PC-9 (cell line): ENCODE data around the gene IL5RA. TPM values are rescaled to one million over a fixed set of nuclear protein-coding genes. Genes with fewer than 3 reads are reported as not detected.

Experiments
- BruUV-seq: library from RNA; stranded (reverse); fragments of 400-500 nt; replicated peaks from 2 replicates; lab custom pipeline; 2021; lab: Mats Ljungman, UMichigan
- CTCF ChIA-PET: fragments of 300-600 bp; sonication (Branson Sonifier 250); formaldehyde crosslinking; loops from one replicate; lab custom pipeline; 2022; ENCODE audit warnings: antibody characterized with exemption; lab: Charles Lee
- POLR2A ChIA-PET: fragments of 300-600 bp; sonication (Branson Sonifier 250); formaldehyde crosslinking; loops from one replicate; lab custom pipeline; 2022; ENCODE audit warnings: antibody characterized with exemption; ENCODE audit not compliant: unreplicated experiment; lab: Charles Lee
- DNase-seq, 2 experiments: peaks; one replicate each; pipeline versions ENCODE4 v3.0.0 to v3.0.0-alpha.2; 2015 to 2022; ENCODE audit warnings: mixed read lengths in 1 of 2
- H2AFZ ChIP-seq: fragments of 200-600 bp; sonication (generic); 2 replicates; pipeline ENCODE4 v1.8.1; 2017; ENCODE audit warnings: antibody characterized with exemption
- H3F3A ChIP-seq: fragments of 200-600 bp; sonication (generic); 2 replicates; pipeline ENCODE4 v1.8.1; 2017; ENCODE audit warnings: antibody characterized with exemption, mild to moderate bottlenecking, low read depth; ENCODE audit not compliant: insufficient read depth
- H3K27ac ChIP-seq: fragments of 200-600 bp; sonication (generic); 2 replicates; pipeline ENCODE4 v1.6.1; 2016; ENCODE audit warnings: mixed run types
- H3K27me3 ChIP-seq: fragments of 200-600 bp; sonication (generic); 2 replicates; pipeline ENCODE4 v1.6.1; 2016; ENCODE audit warnings: low read depth, mixed run types; ENCODE audit not compliant: insufficient read depth
- H3K36me3 ChIP-seq: fragments of 200-600 bp; sonication (generic); 2 replicates; pipeline ENCODE4 v1.6.1; 2016; ENCODE audit warnings: low read depth, mixed run types
- H3K4me1 ChIP-seq: fragments of 200-600 bp; sonication (generic); replicated peaks from 2 replicates; pipeline ENCODE4 v1.6.1; 2016; ENCODE audit warnings: mixed run types; ENCODE audit not compliant: insufficient read depth
- H3K4me2 ChIP-seq: fragments of 200-600 bp; sonication (generic); 2 replicates; pipeline ENCODE4 v1.6.1; 2017; ENCODE audit warnings: mixed run types
- H3K4me3 ChIP-seq: fragments of 200-600 bp; sonication (generic); 2 replicates; pipeline ENCODE4 v1.6.1; 2016; ENCODE audit warnings: mixed run types
- H3K79me2 ChIP-seq: fragments of 200-600 bp; sonication (generic); 2 replicates; pipeline ENCODE4 v1.6.1; 2017; ENCODE audit warnings: low read depth, mixed run types
- H3K9me2 ChIP-seq: fragments of 200-600 bp; sonication (generic); 2 replicates; pipeline ENCODE4 v1.8.1; 2017; ENCODE audit warnings: mild to moderate bottlenecking; ENCODE audit not compliant: insufficient read depth
- H3K9me3 ChIP-seq: fragments of 200-600 bp; sonication (generic); 2 replicates; pipeline ENCODE4 v1.8.1; 2016; ENCODE audit warnings: low read depth; ENCODE audit not compliant: insufficient read depth
- H4K20me1 ChIP-seq: fragments of 200-600 bp; sonication (generic); 2 replicates; pipeline ENCODE4 v1.8.1; 2017; ENCODE audit not compliant: insufficient read depth
- EZH2 ChIP-seq: fragments of 200-600 bp; sonication (generic); IDR thresholded peaks from 2 replicates; pipeline ENCODE4 v1.8.0; 2017; ENCODE audit warnings: antibody characterized with exemption, low read depth
- intact Hi-C: fragments of 100-400 bp; cut with micrococcal nuclease; formaldehyde crosslinking; loops from one replicate; pipeline ENCODE4 v1.10.0; 2022; ENCODE audit not compliant: unreplicated experiment
- total RNA-seq: library from RNA; stranded (reverse); gene quantifications from 2 replicates; pipeline ENCODE4 v1.2.3, GENCODE V29; 2021
- TF ChIP-seq, protein P1 (sequence below): fragments of 200-600 bp; sonication (generic); conservative IDR thresholded peaks from 2 replicates; pipeline ENCODE4 v1.6.1; 2017; ENCODE audit warnings: mixed run types, antibody characterized with exemption, mild to moderate bottlenecking, moderate library complexity

Gene IL5RA
- total RNA-seq, 1 experiment from 2014 or later: not detected

DNA sequence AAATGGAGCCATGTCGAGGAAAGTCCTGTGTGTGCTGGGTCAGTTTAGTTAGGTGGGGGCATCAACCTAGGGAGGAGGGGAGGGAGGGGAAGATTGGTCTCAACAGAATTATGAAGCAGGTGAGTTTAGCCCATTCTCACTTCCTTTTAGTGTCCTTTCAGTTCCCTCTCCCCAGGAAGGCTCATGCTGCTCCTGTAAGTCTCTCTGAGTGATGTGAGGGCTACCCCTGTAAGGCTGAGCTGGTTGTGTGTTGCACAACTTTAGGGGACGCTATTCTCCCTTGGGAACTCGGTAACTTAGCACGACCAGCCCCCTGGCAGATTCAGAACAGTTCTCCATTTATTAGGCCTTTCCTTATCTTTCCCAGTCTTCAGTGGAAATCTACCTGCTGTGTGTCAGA is 21.2 kb downstream of the IL5RA start:
- Histone ChIP-seq H3K27me3 (no peaks in the 10 kb centered on the region; the same call in 1 of the 2 replicates), H2AFZ (no peak overlapping the region), H3K4me1 (no peaks in the 10 kb centered on the region), H3K9me3 (no peaks in the 10 kb centered on the region), H3F3A (no peaks in the 10 kb centered on the region), H3K27ac (no peak overlapping the region), H3K9me2 (no peaks in the 10 kb centered on the region), H3K36me3 (no peaks in the 10 kb centered on the region), H3K4me3 (no peak overlapping the region), H4K20me1 (no peaks in the 10 kb centered on the region), H3K79me2 (no peaks in the 10 kb centered on the region), H3K4me2 (no peak overlapping the region)
- POLR2A ChIA-PET: no interaction called here
- no TSS peak for BruUV-seq
- CTCF ChIA-PET: no interaction called here
- no peak for DNase-seq
- intact Hi-C loops: no loop called here
- TF ChIP-seq EZH2: no peak
- TF ChIP-seq, protein P1, sequence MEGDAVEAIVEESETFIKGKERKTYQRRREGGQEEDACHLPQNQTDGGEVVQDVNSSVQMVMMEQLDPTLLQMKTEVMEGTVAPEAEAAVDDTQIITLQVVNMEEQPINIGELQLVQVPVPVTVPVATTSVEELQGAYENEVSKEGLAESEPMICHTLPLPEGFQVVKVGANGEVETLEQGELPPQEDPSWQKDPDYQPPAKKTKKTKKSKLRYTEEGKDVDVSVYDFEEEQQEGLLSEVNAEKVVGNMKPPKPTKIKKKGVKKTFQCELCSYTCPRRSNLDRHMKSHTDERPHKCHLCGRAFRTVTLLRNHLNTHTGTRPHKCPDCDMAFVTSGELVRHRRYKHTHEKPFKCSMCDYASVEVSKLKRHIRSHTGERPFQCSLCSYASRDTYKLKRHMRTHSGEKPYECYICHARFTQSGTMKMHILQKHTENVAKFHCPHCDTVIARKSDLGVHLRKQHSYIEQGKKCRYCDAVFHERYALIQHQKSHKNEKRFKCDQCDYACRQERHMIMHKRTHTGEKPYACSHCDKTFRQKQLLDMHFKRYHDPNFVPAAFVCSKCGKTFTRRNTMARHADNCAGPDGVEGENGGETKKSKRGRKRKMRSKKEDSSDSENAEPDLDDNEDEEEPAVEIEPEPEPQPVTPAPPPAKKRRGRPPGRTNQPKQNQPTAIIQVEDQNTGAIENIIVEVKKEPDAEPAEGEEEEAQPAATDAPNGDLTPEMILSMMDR: no peak

DNA sequence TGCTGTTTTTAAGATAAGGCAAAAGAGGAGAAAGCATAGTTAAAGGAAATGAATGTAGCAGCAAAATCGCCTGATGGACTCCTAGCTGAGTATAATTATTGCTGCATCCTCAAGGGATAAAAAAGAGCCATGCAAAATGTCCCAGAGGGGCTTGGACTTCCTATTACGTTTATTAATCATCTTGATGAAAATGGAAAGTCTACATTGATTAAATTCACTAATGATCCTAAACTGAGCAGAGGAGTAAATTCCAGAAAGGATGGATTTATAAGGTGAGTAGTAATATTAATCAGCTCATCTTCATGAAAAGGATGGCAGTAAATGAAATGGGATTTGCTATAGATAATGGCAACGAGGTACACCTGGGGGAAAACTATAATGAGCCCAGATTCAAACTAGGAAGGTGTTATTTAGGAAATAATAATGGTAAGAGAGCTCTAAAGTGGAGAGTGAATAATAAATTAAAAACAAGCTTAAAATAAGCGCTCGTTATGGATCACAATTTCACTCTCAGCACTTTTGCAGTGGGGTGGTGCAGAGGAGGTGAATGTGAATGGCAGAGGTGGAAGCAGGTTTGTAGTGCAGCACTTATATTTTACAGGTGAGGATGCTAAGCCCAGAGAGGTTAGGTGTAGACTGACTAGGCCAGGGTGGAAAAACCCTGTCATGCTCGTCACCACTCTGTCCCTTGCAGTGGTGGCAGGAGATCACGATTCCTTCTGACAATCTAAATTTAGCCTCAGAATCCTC is 22.3 kb downstream of the IL5RA start:
- BruUV-seq: no TSS peak
- H3K27me3 ChIP-seq: no peaks in the 10 kb centered on the region; the same call in 1 of the 2 replicates
- H2AFZ ChIP-seq: no peak overlapping the region
- POLR2A ChIA-PET: no interaction called here
- CTCF ChIA-PET: no interaction called here
- intact Hi-C loops: no loop called here
- no peaks in the 10 kb centered on the region for H3F3A ChIP-seq
- no peaks in the 10 kb centered on the region for H3K9me3 ChIP-seq
- no peak overlapping the region for H3K27ac ChIP-seq
- H3K4me2 ChIP-seq: no peak overlapping the region
- no peaks in the 10 kb centered on the region for H3K36me3 ChIP-seq
- H3K4me1 ChIP-seq: no peaks in the 10 kb centered on the region
- TF ChIP-seq, protein P1: no peak
- no peak for TF ChIP-seq EZH2
- H4K20me1 ChIP-seq: no peaks in the 10 kb centered on the region
- H3K9me2 ChIP-seq: no peaks in the 10 kb centered on the region
- H3K79me2 ChIP-seq: no peaks in the 10 kb centered on the region
- no peak overlapping the region for H3K4me3 ChIP-seq
- DNase-seq: no peak

- H3F3A ChIP-seq: no peaks in the 10 kb centered on the region
- no peaks in the 10 kb centered on the region for H3K36me3 ChIP-seq
- DNase-seq: no peak
- no peaks in the 10 kb centered on the region for H3K4me1 ChIP-seq
- no peak overlapping the region for H3K27ac ChIP-seq
- H3K4me2 ChIP-seq: no peak overlapping the region
- no peaks in the 10 kb centered on the region for H4K20me1 ChIP-seq
- H3K79me2 ChIP-seq: no peaks in the 10 kb centered on the region
- H3K4me3 ChIP-seq: no peak overlapping the region
- H3K9me2 ChIP-seq: no peaks in the 10 kb centered on the region
- no peaks in the 10 kb centered on the region for H3K9me3 ChIP-seq
- ChIA-PET CTCF (no interaction called here), POLR2A (no interaction called here)
- intact Hi-C loops: no loop called here
- H3K27me3 ChIP-seq: no peaks in the 10 kb centered on the region; the same call in 1 of the 2 replicates
- no TSS peak for BruUV-seq
- TF ChIP-seq, protein P1: no peak
- TF ChIP-seq EZH2: no peak
- H2AFZ ChIP-seq: no peak overlapping the region
Observed at GRCh38 chr3:3087279-3087678, 22.9 kb downstream of the IL5RA start.
